NCI-H2081 treated with DMSO at 0.1 percent for 48 hours (cell line): Measurements from ENCODE around the gene CHD9.

ENCODE experiments used
- DNase-seq: peaks from one replicate; lab custom pipeline; 2025; lab: John Stamatoyannopoulos, UW

Gene CHD9

GRCh38 chr16:53372992-53373871 is 318.4 kb downstream of the CHD9 start:
- no peak for DNase-seq

- DNase-seq, result no peak
Observed at GRCh38 chr16:53374800-53375199, 320.0 kb downstream of the CHD9 start.

GRCh38 chr16:53378138-53378537 is 323.3 kb downstream of the CHD9 start:
- DNase-seq, result no peak
